Measurements from ENCODE around the gene PARP14. TPM values are rescaled to one million over a fixed set of nuclear protein-coding genes. Genes with fewer than 3 reads are reported as not detected.

The PARP14 gene
- total RNA-seq, 3 donors from 2014 or later: 42.9 to 57.0 (median 49.8) TPM

GRCh38 chr3:122688996-122689395 lies 8.4 kb downstream of the PARP14 start:
- TF ChIP-seq POLR2AphosphoS5 (IDR thresholded peaks at IDR 0.05): no peak
- no peak for TF ChIP-seq POLR2A (IDR thresholded peaks at IDR 0.05)
- Histone ChIP-seq H3K27ac (no peak overlapping the region), H3K36me3 (peaks cover 2% of the 10 kb centered on the region), H3K4me1 (no peaks in the 10 kb centered on the region), H3K4me3 (no peak overlapping the region), H3K27me3 (no peaks in the 10 kb centered on the region), H3K9me3 (no peaks in the 10 kb centered on the region)
- no peak for DNase-seq (ENCODE audit: low spot score in 2 of 2)
- intact Hi-C loops (cut with DNase I; ENCODE audit: low total_unique reads): no loop called here

DNA sequence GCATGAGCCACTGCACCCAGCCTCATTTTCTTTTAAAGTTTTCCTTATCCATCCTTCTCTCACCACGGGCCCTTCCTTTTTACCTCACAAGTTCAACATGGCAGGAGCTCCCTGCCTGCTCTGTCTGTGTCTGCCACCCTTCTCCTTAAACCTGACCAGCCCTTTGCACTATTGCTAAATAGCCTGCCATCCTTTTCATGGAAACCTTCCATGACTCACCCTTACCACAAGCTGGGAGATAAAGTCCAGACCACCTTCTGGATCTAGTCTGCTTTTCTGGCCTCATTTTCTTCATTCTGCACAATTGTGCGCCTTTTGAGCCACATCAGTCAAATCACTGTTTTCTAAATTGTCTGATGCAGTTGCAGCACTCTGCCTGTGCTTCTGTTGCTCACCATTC lies 8.9 kb downstream of the PARP14 start:
- no peaks in the 10 kb centered on the region for H3K4me1 ChIP-seq
- no peaks in the 10 kb centered on the region for H3K9me3 ChIP-seq
- DNase-seq (ENCODE audit: low spot score in 2 of 2): no peak
- peaks cover 5% of the 10 kb centered on the region for H3K36me3 ChIP-seq
- intact Hi-C loops (cut with DNase I; ENCODE audit: low total_unique reads): no loop called here
- H3K27ac ChIP-seq: no peak overlapping the region
- H3K27me3 ChIP-seq: no peaks in the 10 kb centered on the region
- TF ChIP-seq POLR2AphosphoS5 (IDR thresholded peaks at IDR 0.05) (no peak), POLR2A (IDR thresholded peaks at IDR 0.05) (no peak)
- no peak overlapping the region for H3K4me3 ChIP-seq

DNA sequence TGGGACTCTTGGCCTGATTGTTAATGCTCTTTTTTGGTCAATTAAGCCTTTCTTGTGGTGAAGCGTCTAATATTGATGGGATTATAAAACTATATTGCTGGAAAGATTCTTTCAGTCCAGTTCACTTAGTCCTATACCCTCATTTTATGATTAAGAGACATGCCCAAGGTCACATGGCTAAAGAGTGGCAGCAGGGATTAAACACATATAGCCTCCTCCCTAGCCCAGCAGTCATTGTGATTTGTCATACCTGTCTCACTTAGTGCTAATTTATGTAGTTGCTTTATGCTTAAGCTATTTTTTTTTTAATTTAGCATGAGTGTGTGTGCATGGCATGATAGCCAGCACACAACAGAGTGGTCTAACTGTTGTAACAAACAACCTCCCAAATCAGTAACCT lies 9.5 kb downstream of the PARP14 start:
- H3K4me3 ChIP-seq: no peak overlapping the region
- TF ChIP-seq, protein P1, sequence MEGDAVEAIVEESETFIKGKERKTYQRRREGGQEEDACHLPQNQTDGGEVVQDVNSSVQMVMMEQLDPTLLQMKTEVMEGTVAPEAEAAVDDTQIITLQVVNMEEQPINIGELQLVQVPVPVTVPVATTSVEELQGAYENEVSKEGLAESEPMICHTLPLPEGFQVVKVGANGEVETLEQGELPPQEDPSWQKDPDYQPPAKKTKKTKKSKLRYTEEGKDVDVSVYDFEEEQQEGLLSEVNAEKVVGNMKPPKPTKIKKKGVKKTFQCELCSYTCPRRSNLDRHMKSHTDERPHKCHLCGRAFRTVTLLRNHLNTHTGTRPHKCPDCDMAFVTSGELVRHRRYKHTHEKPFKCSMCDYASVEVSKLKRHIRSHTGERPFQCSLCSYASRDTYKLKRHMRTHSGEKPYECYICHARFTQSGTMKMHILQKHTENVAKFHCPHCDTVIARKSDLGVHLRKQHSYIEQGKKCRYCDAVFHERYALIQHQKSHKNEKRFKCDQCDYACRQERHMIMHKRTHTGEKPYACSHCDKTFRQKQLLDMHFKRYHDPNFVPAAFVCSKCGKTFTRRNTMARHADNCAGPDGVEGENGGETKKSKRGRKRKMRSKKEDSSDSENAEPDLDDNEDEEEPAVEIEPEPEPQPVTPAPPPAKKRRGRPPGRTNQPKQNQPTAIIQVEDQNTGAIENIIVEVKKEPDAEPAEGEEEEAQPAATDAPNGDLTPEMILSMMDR (IDR thresholded peaks at IDR 0.05): no peak
- TF ChIP-seq POLR2AphosphoS5 (IDR thresholded peaks at IDR 0.05) (no peak), POLR2A (IDR thresholded peaks at IDR 0.05) (no peak)
- no peaks in the 10 kb centered on the region for H3K4me1 ChIP-seq
- peaks cover 5% of the 10 kb centered on the region for H3K36me3 ChIP-seq
- no peak overlapping the region for H3K27ac ChIP-seq
- no peaks in the 10 kb centered on the region for H3K27me3 ChIP-seq
- intact Hi-C loops (cut with DNase I; ENCODE audit: low total_unique reads): loop anchor here (5.0 kb wide), 1 partner anchor 203 kb away; no protein-coding TSS in a partner anchor
- DNase-seq (ENCODE audit: low spot score in 2 of 2): no peak
- no peaks in the 10 kb centered on the region for H3K9me3 ChIP-seq

GRCh38 chr3:122691195-122691594 lies 10.6 kb downstream of the PARP14 start:
- Histone ChIP-seq H3K4me1 (no peaks in the 10 kb centered on the region), H3K36me3 (peaks cover 5% of the 10 kb centered on the region), H3K4me3 (no peak overlapping the region), H3K9me3 (no peaks in the 10 kb centered on the region), H3K27me3 (no peaks in the 10 kb centered on the region), H3K27ac (no peak overlapping the region)
- DNase-seq (ENCODE audit: low spot score in 2 of 2): no peak
- TF ChIP-seq, protein P1 (IDR thresholded peaks at IDR 0.05): no peak
- TF ChIP-seq POLR2AphosphoS5 (IDR thresholded peaks at IDR 0.05) (no peak), POLR2A (IDR thresholded peaks at IDR 0.05) (no peak)
- intact Hi-C loops (cut with DNase I; ENCODE audit: low total_unique reads): loop anchor here (5.0 kb wide), 1 partner anchor 204 kb away; no protein-coding TSS in a partner anchor

GRCh38 chr3:122692674-122693073 lies 12.0 kb downstream of the PARP14 start:
- Histone ChIP-seq H3K27me3 (no peaks in the 10 kb centered on the region), H3K36me3 (peaks cover 5% of the 10 kb centered on the region), H3K27ac (no peak overlapping the region), H3K4me1 (no peaks in the 10 kb centered on the region), H3K9me3 (no peaks in the 10 kb centered on the region), H3K4me3 (no peak overlapping the region)
- intact Hi-C loops (cut with DNase I; ENCODE audit: low total_unique reads): loop anchor here (5.0 kb wide), 1 partner anchor 205 kb away; no protein-coding TSS in a partner anchor
- DNase-seq (ENCODE audit: low spot score in 2 of 2): no peak
- no peak for TF ChIP-seq POLR2AphosphoS5 (IDR thresholded peaks at IDR 0.05)
- no peak for TF ChIP-seq POLR2A (IDR thresholded peaks at IDR 0.05)
- TF ChIP-seq, protein P1 (IDR thresholded peaks at IDR 0.05): no peak

DNA sequence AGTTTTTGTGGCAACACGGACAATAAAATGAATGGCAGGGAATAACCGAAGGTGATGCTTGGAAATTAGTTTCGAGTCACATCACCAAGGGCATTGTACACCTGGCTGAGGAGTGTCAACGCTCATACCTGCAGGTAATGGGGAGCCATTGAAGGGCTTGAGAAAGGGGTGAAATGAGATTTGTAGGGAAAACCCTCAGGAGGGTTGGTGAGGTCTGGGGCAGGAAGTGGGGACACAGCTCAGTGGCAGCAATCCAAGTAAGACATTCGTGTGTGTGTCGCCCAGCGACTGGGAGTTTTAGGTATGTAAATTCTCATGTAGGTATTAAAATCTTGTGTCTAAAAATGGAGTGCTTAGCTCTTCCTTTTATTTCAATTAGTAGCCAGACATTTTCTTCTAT lies 14.3 kb downstream of the PARP14 start:
- Histone ChIP-seq H3K27me3 (no peaks in the 10 kb centered on the region), H3K4me3 (no peak overlapping the region), H3K36me3 (peaks cover 5% of the 10 kb centered on the region), H3K27ac (no peak overlapping the region), H3K4me1 (no peaks in the 10 kb centered on the region), H3K9me3 (no peaks in the 10 kb centered on the region)
- DNase-seq (ENCODE audit: low spot score in 2 of 2): no peak
- TF ChIP-seq POLR2AphosphoS5 (IDR thresholded peaks at IDR 0.05) (no peak), POLR2A (IDR thresholded peaks at IDR 0.05) (no peak)
- TF ChIP-seq, protein P1 (IDR thresholded peaks at IDR 0.05): no peak
- intact Hi-C loops (cut with DNase I; ENCODE audit: low total_unique reads): loop anchor here (5.0 kb wide), 1 partner anchor 208 kb away; no protein-coding TSS in a partner anchor

All from breast epithelium (tissue), 4 donors.